ENCODE data around the gene GHR.
"Not testable (repeated sequence)": the region's sequence is repeated elsewhere in the genome, so short reads cannot be mapped to it uniquely, and the experiment has no call there.

The GHR gene

GRCh38 chr5:42570966-42571960 is 148.0 kb downstream of the GHR start:
- DNase-seq, result no peak

GRCh38 chr5:42572313-42572712 is 149.1 kb downstream of the GHR start:
- DNase-seq, result no peak

GRCh38 chr5:42573386-42573785 is 150.1 kb downstream of the GHR start:
- DNase-seq, result no peak

- DNase-seq, result not testable (repeated sequence)
Observed at GRCh38 chr5:42575914-42576313, 152.7 kb downstream of the GHR start.

- not testable (repeated sequence) for DNase-seq
Observed at GRCh38 chr5:42578901-42579300, 155.7 kb downstream of the GHR start.

- no peak for DNase-seq
Observed at GRCh38 chr5:42579320-42579719, 156.1 kb downstream of the GHR start.

- DNase-seq, result no peak
Observed at GRCh38 chr5:42581845-42582244, 158.6 kb downstream of the GHR start.

- no peak for DNase-seq
Observed at GRCh38 chr5:42582723-42583122, 159.5 kb downstream of the GHR start.

- DNase-seq, result no peak
Observed at GRCh38 chr5:42583322-42583721, 160.1 kb downstream of the GHR start.

GRCh38 chr5:42586625-42587024 is 163.4 kb downstream of the GHR start:
- no peak for DNase-seq

- DNase-seq, result no peak
Observed at GRCh38 chr5:42587096-42587723, 164.0 kb downstream of the GHR start.

GRCh38 chr5:42590566-42590965 is 167.3 kb downstream of the GHR start:
- no peak for DNase-seq

- no peak for DNase-seq
Observed at GRCh38 chr5:42591015-42591414, 167.8 kb downstream of the GHR start.

- no peak for DNase-seq
Observed at GRCh38 chr5:42592401-42593140, 169.3 kb downstream of the GHR start.

- DNase-seq, result no peak
Observed at GRCh38 chr5:42593591-42593990, 170.4 kb downstream of the GHR start.

GRCh38 chr5:42595597-42595996 is 172.4 kb downstream of the GHR start:
- no peak for DNase-seq

- no peak for DNase-seq
Observed at GRCh38 chr5:42596817-42597216, 173.6 kb downstream of the GHR start.

GRCh38 chr5:42597318-42597937 is 174.2 kb downstream of the GHR start:
- no peak for DNase-seq

GRCh38 chr5:42598311-42598710 is 175.1 kb downstream of the GHR start:
- DNase-seq, result no peak

- no peak for DNase-seq
Observed at GRCh38 chr5:42599106-42599505, 175.9 kb downstream of the GHR start.

- DNase-seq, result no peak
Observed at GRCh38 chr5:42600441-42600840, 177.2 kb downstream of the GHR start.

- no peak for DNase-seq
Observed at GRCh38 chr5:42604171-42604711, 181.0 kb downstream of the GHR start.

- no peak for DNase-seq
Observed at GRCh38 chr5:42605490-42605889, 182.3 kb downstream of the GHR start.

All from activated gamma-delta T cell (primary cell).